Occipital lobe (tissue), 2 donors: ENCODE data around the gene KRTAP5-8. TPM values are rescaled to one million over a fixed set of nuclear protein-coding genes. Genes with fewer than 3 reads are reported as not detected.
"Not testable (repeated sequence)": the region's sequence is repeated elsewhere in the genome, so short reads cannot be mapped to it uniquely, and the experiment has no call there.

Experiments used
- DNase-seq: peaks from one replicate; lab custom pipeline; 2025; lab: John Stamatoyannopoulos, UW
- total RNA-seq: library from RNA; depleted of rRNA; stranded (reverse); fragments of >200 nt; gene quantifications from one replicate; pipeline ENCODE4 v1.2.3, GENCODE V29; 2014

KRTAP5-8 gene
- total RNA-seq: 0.31 TPM

- DNase-seq: not testable (repeated sequence)
These were observed at the start of gene KRTAP5-8 for GRCh38 chr11:71537977-71538665. Gene KRTAP5-8 (plus strand): TSS chr11:71538025. CDS start chr11:71538056, 31 bp downstream.

- no peak for DNase-seq
These were observed 49.0 kb upstream of the KRTAP5-8 start for GRCh38 chr11:71488681-71489270.

- no peak for DNase-seq
These were observed 48.3 kb upstream of the KRTAP5-8 start for GRCh38 chr11:71489311-71490043.

GRCh38 chr11:71490044-71490730 is 47.6 kb upstream of the KRTAP5-8 start:
- no peak for DNase-seq

GRCh38 chr11:71490731-71491390 is 47.0 kb upstream of the KRTAP5-8 start:
- DNase-seq: no peak

GRCh38 chr11:71491531-71491930 is 46.3 kb upstream of the KRTAP5-8 start:
- no peak for DNase-seq

GRCh38 chr11:71491940-71492339 is 45.9 kb upstream of the KRTAP5-8 start:
- DNase-seq: no peak

GRCh38 chr11:71495286-71496230 is 42.3 kb upstream of the KRTAP5-8 start:
- no peak for DNase-seq

GRCh38 chr11:71496421-71496820 is 41.4 kb upstream of the KRTAP5-8 start:
- DNase-seq: no peak

GRCh38 chr11:71498091-71498490 is 39.7 kb upstream of the KRTAP5-8 start:
- no peak for DNase-seq

- DNase-seq: no peak
These were observed 38.7 kb upstream of the KRTAP5-8 start for GRCh38 chr11:71499125-71499524.

- DNase-seq: no peak
These were observed 38.3 kb upstream of the KRTAP5-8 start for GRCh38 chr11:71499546-71499945.

- no peak for DNase-seq
These were observed 37.2 kb upstream of the KRTAP5-8 start for GRCh38 chr11:71500601-71501021.

- DNase-seq: no peak
These were observed 36.5 kb upstream of the KRTAP5-8 start for GRCh38 chr11:71501071-71501985.

- DNase-seq: no peak
These were observed 35.8 kb upstream of the KRTAP5-8 start for GRCh38 chr11:71502026-71502425.

- no peak for DNase-seq
These were observed 34.9 kb upstream of the KRTAP5-8 start for GRCh38 chr11:71502871-71503435.

GRCh38 chr11:71504531-71504930 is 33.3 kb upstream of the KRTAP5-8 start:
- no peak for DNase-seq

GRCh38 chr11:71505001-71505400 is 32.8 kb upstream of the KRTAP5-8 start:
- no peak for DNase-seq

- no peak for DNase-seq
These were observed 32.0 kb upstream of the KRTAP5-8 start for GRCh38 chr11:71505781-71506180.
